GM19240 (cell line): Measurements from ENCODE around the gene SLC12A9.
"Not testable (repeated sequence)": the region's sequence is repeated elsewhere in the genome, so short reads cannot be mapped to it uniquely, and the experiment has no call there.

Experiments used
- DNase-seq: peaks from one replicate; pipeline ENCODE4 v3.0.0; 2011; ENCODE audit warnings: low spot score; ENCODE audit not compliant: insufficient read length

SLC12A9 gene

DNA sequence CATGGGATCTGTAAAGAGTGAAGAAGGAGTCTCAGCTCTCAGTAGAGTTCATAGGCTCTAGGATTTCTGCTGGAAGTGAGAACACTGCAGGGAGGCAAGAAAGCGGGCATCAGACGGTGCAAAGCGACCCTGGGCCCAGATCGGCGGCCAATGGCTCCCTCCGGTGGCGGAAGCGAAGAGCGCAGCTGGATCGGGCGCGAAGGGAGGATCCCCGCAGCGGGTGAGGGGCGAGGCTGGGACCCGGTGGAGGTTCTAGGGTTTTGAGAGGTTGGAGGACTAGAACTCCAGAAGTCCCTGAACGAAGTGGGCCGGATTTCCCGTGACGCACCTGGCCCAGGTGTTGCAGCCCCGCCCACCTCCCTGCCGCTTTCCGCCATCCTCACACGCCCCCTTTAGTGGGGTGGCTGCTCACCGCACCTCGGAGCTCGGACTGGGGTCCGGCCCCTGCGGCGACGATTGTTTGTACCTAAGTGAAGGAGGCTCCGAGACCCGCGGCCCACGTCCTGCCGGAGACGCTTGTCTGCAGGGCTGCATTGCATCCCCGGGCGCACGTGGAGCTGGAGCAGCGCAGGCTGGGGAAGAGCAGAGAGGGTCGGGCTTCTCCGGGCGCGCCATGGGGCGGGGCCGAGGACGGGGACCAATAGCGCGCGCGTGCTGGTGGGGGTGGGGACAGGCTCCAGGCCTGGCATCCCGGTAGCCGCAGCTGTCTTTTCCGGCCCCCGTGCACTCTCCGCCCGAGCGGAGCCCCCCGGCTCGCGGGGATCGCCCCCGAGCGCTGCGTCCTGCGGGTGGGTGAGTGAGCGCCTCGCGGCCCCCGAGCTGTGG lies at the start of gene SLC12A9:
Gene SLC12A9, plus strand, starts transcription at position 666 of the 825 bp plus-strand sequence. CDS start 1,485 bp downstream, outside the sequence.
- DNase-seq: peak; percentile 97

- DNase-seq: no peak
Measured at GRCh38 chr7:100802951-100803350, 49.6 kb upstream of the SLC12A9 start.

- peak; percentile 97 for DNase-seq
Measured at GRCh38 chr7:100803398-100804161, 48.9 kb upstream of the SLC12A9 start.

- DNase-seq: no peak
Measured at GRCh38 chr7:100804681-100805431, 47.7 kb upstream of the SLC12A9 start.

DNA sequence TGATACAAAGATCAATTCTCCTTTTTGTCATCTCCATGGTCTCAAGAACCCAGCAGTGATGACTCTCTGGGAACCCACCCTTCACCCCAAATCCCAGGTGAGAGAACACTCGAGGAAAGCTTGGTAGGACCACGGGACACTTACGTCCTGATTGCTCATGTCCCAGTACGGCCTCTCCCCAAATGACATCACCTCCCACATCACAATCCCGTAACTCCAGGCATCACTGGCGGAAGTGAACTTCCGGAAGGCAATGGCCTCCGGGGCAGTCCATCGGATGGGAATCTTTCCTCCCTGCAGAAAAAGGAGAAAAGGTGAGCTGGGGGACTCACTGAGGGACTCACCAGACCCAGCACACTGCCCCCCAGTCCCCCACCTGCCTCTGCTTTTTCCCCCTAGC lies 46.2 kb upstream of the SLC12A9 start:
- DNase-seq: no peak

DNA sequence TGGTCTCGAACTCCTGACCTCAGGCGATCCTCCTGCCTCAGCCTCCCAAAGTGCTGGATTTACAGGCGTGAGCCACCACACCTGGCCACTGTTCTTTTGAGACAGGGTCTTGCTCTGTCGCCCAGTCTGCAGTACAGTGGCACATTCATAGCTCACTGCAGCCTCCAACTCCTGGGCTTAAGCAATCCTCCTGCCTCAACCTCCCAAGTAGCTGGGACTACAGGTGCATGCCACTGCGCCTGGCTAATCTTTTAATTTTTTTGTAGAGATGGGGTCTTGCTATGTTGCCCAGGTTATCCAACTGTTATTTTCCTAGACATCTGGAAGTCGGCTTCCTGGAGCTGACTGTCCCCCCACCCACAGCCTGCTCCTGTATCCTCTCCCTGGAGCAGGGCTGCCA lies 45.6 kb upstream of the SLC12A9 start:
- DNase-seq: not testable (repeated sequence)

DNA sequence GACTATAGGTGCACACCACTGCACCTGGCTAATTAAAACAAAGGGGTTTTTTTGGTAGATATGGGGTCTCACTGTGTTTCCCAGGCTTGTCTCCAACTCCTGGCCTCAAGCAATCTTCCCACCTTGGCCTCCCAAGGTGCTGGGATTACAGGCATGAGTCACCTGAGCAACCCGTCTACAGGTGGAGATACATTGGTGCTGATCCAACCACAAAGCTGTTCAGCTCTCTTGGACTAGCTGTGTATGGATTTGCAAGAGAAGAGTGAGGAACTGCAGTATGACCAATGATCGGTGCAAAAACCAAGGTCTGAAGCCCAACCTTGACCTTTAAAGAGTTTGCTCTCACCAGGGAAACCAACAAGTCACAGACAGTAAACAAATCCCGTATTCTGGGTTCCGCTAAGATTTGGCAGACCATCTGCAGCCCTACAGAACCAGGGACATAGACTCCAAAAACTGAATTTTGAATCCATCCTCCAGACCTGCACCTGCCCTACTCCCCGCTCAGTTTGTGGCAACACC lies 44.1 kb upstream of the SLC12A9 start:
- no peak for DNase-seq

GRCh38 chr7:100811480-100811879 lies 41.0 kb upstream of the SLC12A9 start:
- DNase-seq: no peak

DNA sequence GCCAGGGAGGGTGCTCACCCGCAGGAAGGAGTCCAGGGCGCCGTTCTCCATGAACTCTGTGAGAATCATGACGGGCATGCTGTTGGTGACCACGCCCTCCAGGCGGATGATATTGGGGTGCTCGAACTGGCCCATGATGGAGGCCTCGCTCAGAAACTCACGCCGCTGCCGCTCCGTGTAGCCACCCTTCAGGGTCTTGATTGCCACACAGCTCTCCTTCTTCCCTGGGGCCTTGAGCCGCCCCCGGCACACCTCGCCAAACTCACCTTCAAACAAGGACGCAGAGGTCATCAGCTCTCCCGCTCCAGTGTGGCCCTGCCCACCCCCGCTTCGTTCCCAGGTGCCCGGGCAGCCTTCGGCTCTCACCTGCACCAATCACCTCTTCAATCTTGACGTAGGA lies 39.8 kb upstream of the SLC12A9 start:
- DNase-seq: no peak

DNA sequence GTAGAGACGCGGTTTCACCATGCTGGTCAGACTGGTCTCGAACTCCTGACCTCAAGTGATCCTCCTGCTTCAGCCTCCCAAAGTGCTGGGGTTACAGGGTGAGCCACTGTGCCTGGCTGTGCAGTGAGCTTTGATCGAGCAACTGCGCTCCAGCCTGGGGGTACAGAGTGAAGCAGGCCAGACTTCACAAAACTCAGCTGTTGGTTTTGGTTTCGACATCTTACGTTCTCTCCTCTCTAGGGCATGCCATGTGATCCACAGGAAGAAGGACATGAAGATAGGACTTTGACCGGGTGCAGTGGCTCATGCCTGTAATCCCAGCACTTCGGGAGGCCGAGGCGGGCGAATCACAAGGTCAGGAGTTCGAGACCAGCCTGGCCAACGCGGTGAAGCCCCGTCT lies 36.0 kb upstream of the SLC12A9 start:
- DNase-seq: not testable (repeated sequence)

DNA sequence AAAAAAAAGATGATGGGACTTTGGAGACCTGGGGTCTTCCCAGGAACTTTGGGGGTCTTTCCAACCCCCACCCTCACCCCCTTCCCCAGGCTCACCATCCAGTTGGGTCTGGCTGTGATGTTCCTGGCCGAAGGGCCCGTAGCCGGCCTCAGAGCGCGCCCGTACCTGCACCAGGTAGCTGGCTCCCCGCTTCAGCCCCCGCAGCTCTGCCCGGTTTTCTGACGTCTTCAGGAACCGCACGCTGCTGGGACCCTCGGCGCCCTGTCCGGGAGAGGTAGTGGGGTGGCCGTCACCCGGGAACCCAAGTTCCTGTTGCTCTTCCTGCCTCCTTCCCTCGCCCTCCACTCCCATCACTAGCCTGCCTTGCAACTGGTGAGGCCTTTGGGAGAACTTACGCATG lies 35.4 kb upstream of the SLC12A9 start:
- DNase-seq: no peak

- DNase-seq: no peak
Measured at GRCh38 chr7:100818366-100818765, 34.1 kb upstream of the SLC12A9 start.

- no peak for DNase-seq
Measured at GRCh38 chr7:100818825-100819224, 33.7 kb upstream of the SLC12A9 start.

DNA sequence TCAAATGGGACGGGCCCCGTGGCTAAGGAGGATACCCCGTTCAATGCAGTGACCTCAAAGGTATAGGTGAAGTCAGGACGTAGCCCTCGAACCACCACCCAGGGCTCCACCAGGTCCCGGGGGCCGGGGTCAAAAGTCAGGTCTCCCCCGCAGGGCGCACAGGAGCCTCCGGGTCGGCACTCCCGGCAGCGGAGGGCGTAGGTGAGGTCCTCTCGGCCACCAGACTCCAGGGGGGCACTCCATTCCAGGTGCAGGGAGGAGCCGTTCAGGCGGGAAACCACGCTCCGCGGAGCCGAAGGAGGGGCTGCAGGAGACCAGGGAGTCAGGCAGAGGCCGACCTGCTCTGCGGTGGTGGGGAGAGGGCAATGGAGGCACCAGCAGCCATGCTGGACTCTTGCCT lies 32.9 kb upstream of the SLC12A9 start:
- no peak for DNase-seq

- no peak for DNase-seq
Measured at GRCh38 chr7:100822236-100823139, 30.0 kb upstream of the SLC12A9 start.

GRCh38 chr7:100823140-100823525 lies 29.4 kb upstream of the SLC12A9 start:
- no peak for DNase-seq

- no peak for DNase-seq
Measured at GRCh38 chr7:100823534-100823933, 29.0 kb upstream of the SLC12A9 start.

DNA sequence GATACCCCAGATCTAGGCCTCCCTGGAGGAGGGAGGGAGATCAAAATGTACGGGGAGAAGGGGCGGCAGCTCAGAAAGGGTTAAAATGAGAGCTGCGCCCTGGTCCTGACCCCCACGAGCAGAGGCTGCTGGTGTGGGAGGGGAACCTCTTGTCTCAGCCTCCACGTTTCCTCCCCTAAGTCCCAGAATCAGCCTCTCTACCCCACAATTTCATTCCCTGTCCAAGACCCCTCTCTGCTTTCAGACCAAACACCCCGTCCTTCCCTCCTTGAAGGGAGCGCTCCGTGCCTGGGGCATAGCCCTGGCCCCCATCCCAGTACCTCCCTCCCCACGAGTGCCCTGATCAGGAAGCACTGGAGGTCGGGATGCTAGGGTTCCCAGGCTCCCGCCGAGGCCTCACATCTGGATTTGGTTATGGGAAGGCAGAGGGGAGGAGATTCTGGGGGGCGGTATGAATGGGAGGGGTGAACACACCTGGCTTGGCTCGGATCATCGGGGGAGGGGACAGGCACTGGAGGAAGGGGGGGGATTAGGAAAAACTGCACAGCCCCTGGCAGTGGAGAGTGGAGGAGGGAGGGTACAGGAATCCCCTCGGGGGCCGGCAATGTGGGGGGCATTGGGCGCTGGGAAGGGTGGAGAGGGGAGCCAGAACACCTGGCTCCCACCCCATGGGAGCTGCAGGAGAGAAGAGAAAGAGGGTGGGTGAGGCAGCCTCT lies 27.9 kb upstream of the SLC12A9 start:
- no peak for DNase-seq

DNA sequence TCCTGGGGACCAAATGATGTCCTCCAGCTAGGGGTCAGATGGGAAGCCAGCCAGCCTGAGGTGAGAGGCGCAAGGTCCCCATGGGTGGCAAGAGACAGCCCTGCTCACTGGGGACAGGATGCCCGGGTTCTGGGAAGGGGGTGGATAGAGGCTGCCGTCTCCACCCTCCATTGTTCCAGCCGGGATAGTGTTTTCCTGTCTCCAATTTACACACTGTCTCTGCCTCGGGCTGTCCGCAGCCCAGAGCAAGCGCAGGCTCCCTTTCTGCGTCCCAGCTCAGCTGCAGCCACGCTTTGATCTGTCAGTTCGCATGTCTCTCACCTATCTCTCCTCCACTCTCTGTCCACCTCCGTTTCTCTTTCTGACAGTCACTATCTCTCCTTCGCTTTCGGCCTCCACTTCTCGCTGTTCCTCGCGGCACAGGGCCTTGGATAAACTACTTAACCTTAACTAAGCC lies 27.3 kb upstream of the SLC12A9 start:
- no peak for DNase-seq
